HG02763 (cell line): Measurements from ENCODE around the gene HIVEP3.

Source experiments
- ATAC-seq: cut with Tn5 transposase; IDR thresholded peaks from one replicate; pipeline ENCODE4 v1.9.1; 2021; ENCODE audit warnings: mild to moderate bottlenecking, moderate library complexity; ENCODE audit not compliant: unreplicated experiment

The HIVEP3 gene

GRCh38 chr1:41481109-41481775 is 437.5 kb downstream of the HIVEP3 start:
- ATAC-seq, result no peak

- ATAC-seq, result no peak
Measured at GRCh38 chr1:41480204-41481108, 438.3 kb downstream of the HIVEP3 start.

DNA sequence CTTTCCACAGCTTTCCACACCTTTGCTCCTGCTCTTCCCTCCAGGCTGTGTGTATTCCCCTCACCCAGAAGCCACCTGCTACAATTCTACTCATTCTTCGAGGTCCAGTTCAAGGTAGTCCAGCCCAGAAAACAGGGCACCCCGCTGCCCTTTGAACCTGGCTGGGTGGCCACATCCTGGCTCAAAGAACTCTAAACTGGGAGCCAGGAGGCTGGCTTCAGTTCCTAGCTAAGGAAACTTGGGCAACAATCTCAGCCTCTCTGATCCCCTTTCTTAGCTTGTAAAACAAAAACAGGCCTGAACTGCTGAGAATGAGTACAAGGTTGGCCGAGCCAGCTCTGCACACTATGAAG is 438.9 kb downstream of the HIVEP3 start:
- no peak for ATAC-seq

DNA sequence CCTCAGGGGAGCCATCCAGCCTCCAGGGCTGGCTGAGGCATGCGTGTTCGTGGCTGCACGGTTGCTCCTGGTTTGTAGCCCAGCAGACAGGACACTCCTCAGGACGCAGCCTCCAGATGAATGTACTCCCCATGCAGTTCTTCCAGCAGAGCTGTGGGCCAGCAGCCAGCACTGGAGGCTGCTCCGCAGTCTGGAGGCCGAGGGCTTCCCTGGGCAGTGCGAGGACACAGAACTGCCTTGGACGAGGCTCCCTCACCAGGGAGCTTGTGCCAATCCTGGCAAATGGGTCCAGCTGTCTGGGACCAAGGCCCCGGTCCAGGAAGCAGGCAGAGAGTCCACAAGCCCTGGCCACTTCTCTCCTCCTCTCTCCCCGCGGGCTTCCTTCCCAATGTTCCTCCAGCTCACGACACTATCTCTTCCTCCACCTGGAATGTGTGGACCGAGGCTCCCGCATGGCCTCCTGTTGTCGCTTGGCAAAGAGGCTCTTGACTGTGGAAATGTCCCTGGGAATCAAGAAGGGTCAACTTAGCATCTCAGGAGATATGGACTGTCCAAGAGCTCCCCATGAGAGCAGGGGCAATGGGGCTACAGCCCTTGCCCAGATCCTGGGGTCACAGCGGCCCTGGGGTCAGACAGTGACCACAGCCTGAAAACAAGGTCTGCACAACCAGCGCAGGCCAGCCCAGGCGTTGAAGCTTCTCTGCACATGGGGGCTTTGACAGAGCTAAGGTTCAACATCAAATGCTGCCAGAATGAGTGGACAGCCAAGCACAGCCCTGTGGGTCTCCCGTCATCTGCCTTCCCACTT is 439.5 kb downstream of the HIVEP3 start:
- no peak for ATAC-seq

DNA sequence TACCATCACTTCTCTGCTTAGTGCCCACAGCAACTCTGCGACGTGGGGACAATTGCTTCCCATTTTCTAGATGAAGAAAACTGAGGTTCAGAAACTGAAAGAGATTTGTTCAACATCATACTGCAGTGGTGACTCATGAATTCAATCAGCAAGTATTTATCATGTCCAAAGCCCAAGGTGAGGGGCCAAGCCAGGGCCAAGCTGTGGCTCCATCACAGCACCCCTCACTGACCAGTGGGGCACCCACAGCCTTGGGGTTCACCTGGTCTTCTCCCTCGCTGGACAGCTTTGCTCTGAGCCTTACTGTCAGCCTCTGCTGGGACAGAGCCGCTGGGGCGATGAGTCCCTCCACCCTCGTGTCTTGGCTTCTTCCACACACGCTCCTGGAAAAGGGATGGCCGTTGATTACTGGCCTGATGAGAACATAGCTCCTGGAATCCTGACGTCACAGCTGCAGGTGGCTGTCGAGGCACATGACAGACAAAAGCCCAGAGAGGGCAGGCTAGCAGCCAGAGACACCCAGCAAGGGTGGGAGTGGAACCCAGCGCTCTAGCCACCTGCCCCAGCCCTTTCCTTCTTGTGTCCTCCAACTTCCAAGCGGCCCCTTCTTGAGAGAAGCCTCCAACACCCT is 440.5 kb downstream of the HIVEP3 start:
- no peak for ATAC-seq

- ATAC-seq, result no peak
Measured at GRCh38 chr1:41476807-41477361, 441.8 kb downstream of the HIVEP3 start.

DNA sequence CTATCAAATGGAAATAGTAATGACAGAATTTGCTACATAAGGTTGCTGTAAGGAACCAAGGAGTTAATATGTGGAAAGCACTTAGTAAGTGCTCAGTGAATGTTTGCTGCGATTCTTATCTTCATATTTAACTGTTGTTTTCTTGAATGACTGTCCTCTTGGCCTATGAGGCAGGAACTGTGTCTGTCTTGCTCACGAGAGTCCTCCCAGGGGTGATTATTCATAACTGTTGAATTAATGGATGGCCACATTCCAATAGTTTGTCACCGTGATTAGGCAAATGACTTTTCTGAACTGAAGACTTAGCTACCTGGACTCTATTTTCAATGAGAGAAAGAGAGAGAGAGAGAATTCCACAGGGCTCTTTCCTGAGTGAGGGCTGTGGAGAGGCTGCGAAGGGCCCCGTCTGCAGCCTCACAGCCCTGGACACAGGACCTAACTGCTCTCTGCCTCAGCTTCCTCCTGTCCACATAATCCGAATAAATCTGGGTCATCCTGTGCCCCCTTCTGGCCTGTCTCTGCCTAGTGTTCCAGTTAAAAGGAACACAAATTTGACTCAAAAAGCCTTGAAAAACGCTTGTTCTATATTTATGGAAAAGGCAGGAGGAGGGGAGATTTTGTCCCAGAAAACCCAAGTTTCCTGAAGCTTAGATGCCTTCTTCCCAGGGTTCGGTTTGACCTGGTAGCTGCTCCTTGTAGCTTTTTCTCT is 442.7 kb downstream of the HIVEP3 start:
- no peak for ATAC-seq

GRCh38 chr1:41475346-41475745 is 443.4 kb downstream of the HIVEP3 start:
- ATAC-seq, result no peak

DNA sequence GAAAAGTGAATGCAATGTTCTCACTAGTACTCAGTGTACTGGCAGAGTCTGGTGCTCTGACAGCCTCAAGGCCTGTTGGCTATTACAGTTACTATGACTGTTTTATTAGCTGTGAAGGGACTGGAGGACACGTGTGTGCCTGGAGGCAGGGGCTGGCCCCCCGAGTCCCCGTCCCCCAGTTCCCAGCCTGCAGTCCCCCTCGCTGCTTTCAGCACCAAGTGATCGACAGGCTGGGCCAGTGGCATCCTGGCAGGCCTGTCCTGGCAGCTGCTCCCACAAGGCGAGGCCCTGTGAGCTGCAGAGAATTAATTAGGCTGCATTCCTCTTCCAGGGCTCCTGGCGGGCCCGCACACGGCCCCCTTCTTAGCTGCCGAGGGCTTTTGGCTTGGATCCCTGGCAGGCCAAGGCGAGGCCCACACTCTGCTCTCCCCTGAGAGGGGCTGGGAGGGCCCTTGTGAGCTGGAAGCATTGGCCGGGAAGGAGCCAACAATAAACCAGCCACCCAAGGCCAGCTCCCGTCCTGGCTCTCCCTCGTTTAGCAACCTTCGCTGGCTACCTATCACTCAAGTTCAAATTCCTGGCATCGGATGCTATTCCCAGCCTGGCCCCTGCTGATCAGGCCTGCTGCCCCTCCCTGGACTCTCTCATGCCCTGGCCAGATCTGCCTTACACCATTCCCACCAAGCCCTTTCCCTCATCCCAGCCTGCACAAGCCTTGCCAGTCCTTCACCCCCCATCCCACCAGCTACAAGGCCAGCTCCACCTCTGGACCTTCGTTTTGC is 444.0 kb downstream of the HIVEP3 start:
- no peak for ATAC-seq

- no peak for ATAC-seq
Measured at GRCh38 chr1:41473738-41474362, 444.9 kb downstream of the HIVEP3 start.

DNA sequence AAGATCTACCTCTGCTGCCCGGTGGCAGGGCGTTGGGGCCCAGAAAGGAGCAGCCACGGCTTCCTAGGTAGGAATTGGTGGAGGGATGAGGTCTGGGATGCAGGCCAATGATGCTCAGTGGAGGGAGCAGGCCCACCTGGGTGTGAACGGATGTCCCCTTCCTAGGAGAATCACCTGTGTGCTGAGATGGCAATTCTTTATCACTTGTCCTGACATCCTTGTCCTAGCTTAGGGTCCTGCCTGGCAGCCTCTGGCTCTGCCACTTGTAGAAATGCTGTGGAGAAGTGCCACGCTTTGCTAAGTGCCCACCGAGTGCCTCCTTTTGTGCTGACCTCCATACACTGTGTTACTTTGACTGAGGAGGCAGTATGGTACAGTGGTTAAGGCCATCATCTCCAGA is 447.1 kb downstream of the HIVEP3 start:
- ATAC-seq, result no peak

DNA sequence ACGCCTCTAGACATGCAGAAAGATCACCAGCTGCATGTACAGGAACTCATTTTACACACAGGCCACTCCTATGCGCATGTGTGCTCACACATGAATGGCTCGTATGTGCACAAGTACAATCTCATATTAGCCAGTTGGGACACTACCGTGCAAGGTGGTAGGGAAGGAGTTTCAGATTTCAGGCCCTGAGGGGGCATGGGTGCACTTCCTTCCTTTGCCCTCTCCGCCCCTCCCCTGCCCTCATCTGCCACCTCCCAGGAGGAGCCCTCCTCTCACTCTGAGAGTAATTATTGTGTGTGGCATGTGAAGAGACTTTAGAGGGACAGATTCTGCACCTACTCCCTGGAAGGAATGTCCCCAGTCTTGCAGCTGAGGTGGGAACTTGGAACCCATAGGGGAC is 449.0 kb downstream of the HIVEP3 start:
- no peak for ATAC-seq

DNA sequence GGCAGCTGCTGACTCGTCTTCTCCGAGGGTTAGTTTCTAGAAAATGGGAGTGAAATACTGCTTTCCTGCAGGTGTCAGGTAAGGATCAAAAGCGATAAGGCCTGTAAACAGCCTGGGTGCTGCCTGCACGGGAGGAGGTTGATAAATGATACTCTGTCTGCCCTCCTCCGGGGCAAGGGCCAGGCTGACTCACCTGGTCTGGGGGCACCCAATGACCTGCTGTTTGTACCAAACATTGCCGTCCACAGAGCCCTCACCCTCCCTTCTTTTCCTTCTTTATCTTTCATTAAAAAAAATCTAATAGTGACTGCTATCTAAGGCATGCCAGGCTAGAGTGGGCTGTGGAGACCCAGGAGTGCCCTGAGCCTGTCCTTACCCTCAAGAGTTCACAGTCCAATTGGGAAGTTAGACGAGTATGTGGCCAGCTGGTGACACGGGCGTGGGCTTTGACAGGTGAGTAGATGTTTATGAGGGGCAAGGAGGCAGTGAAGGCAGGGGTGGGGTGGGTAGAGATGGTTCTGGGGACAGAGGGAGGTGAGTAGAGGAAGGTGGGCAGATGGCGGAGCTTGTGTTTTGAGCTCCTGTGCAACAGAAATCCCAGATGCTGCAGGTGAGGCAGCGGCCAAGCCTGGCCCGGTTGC is 450.5 kb downstream of the HIVEP3 start:
- no peak for ATAC-seq

DNA sequence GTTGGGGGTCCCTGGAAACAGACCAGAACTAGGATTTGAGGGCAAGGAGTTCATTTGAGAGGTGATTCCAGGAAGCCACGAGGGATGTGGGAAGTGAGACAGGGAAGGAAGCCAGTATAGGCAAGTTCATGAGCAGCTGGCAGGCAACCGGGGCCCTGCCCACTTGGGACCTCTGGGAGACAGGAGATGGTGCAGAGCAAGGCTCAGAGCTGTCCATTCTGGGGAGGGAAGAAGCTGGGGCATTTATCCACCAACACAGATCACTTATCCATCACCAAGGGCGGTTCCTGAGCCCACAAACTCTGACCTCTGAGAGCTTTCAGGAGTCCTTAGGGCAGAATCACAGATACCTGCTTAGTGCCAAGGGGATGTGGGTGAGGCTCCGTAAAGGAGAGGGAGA is 451.0 kb downstream of the HIVEP3 start:
- ATAC-seq, result no peak

DNA sequence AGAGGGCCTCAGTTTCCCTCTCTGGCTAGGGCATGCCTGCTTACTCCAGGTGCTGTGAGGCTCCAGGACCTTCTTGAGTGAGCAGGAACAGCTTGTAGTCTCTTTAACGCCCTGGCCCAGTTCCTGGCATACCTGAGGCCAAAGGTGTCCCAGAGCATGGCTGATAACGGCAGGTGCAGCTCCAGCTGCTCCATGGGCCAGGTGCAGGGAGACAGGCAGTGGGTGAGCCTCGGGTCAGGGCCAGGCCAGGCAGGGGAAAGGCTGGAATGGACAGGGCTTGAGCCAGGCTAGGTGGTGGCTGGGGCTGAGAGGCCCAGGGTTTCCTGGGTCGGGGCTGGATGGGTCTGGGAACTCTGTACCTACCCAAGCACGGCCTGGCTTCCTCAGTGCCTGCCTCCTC is 452.6 kb downstream of the HIVEP3 start:
- ATAC-seq, result no peak

DNA sequence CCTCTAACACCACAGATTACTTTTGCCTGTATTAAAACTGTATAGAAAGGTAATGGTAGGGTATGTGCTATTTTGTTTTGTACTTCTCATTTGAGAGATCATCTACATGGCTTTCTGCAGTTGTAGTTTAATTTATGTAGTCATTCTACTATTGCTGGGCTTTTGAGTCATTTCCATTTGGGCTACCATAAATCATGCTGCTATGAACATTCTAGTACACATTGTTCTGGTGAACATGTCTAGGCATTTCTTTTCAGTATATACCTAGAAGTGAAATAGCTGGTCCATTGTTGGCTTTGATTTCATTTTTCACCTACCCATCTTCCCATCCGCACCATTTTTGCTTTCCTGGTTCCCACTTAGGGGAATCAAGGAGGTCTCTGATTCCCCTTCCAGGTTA is 453.0 kb downstream of the HIVEP3 start:
- ATAC-seq, result no peak

- no peak for ATAC-seq
Measured at GRCh38 chr1:41464885-41465284, 453.8 kb downstream of the HIVEP3 start.

GRCh38 chr1:41463516-41463915 is 455.2 kb downstream of the HIVEP3 start:
- ATAC-seq, result no peak

DNA sequence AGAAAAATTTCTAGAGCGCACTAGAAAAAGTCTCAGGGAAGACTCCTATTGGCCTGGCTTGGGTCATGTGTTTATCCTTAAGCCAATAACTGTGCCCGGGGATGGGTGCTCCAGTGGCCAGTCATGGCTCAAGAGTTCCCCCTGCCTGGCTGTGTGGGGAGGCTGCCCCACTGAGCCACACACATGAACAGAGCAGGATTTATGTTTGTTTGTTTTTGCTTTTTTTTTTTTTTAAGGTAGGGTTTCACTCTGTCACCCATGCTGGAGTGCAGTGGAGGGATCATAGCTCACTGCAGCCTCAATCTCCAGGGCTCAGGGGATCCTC is 456.1 kb downstream of the HIVEP3 start:
- no peak for ATAC-seq
